Measurements from ENCODE around the gene GABPB2. TPM values are rescaled to one million over a fixed set of nuclear protein-coding genes. Genes with fewer than 3 reads are reported as not detected.

Gene GABPB2
- total and polyA plus RNA-seq, 4 donors = 6.9 to 22.2 (median 15.5) TPM

- Histone ChIP-seq H3K9me3 (ENCODE audit: control insufficient read depth, low read length) (no peaks in the 10 kb centered on the region), H3K4me1 (ENCODE audit: control insufficient read depth in 1 of 2, insufficient read depth in 2 of 2, low read length in 2 of 2) (no peaks in the 10 kb centered on the region), H3K36me3 (ENCODE audit: control insufficient read depth in 1 of 2, insufficient read depth in 2 of 2, low read length in 1 of 2) (peaks cover 0 to 1% of the 10 kb centered on the region in 2 donors), H3K4me3 (ENCODE audit: low read length in 2 of 2) (no peak overlapping the region), H3K27me3 (ENCODE audit: control insufficient read depth in 1 of 2, insufficient read depth in 2 of 2, low read length in 1 of 2) (no peaks in the 10 kb centered on the region), H3K27ac (ENCODE audit: low read depth in 1 of 2, low read length in 2 of 2) (no peak overlapping the region)
- intact Hi-C loops (cut with DNase I) = loop anchor here in 1 of 2 donors (5.0 kb wide), 1 partner anchor 61 kb away; no protein-coding TSS in a partner anchor
- ATAC-seq (ENCODE audit: low FRiP score) (no peak), DNase-seq (peak in 1 of 2 donors; percentile 21)
- 81 to 82% methylated on average over 5 of the region's 5 CpGs for WGBS, 2 donors
These were observed 87.8 kb downstream of the GABPB2 start for GRCh38 chr1:151158326-151158725.

GRCh38 chr1:151158751-151159251 is 88.2 kb downstream of the GABPB2 start:
- no peak for ATAC-seq (ENCODE audit: low FRiP score)
- intact Hi-C loops (cut with DNase I) = loop anchor here in 1 of 2 donors (5.0 kb wide), 1 partner anchor 62 kb away; no protein-coding TSS in a partner anchor
- DNase-seq = peak in 1 of 2 donors; percentile 70
- no peaks in the 10 kb centered on the region for H3K4me1 ChIP-seq (ENCODE audit: control insufficient read depth in 1 of 2, insufficient read depth in 2 of 2, low read length in 2 of 2)
- H3K4me3 ChIP-seq (ENCODE audit: low read length in 2 of 2) = no peak overlapping the region
- 87% methylated on average over 22 of the region's 22 CpGs for WGBS, 2 donors
- H3K27ac ChIP-seq (ENCODE audit: low read depth in 1 of 2, low read length in 2 of 2) = no peak overlapping the region
- no peaks in the 10 kb centered on the region for H3K9me3 ChIP-seq (ENCODE audit: control insufficient read depth, low read length)
- H3K36me3 ChIP-seq (ENCODE audit: control insufficient read depth in 1 of 2, insufficient read depth in 2 of 2, low read length in 1 of 2) = peaks cover 0 to 1% of the 10 kb centered on the region in 2 donors
- no peaks in the 10 kb centered on the region for H3K27me3 ChIP-seq (ENCODE audit: control insufficient read depth in 1 of 2, insufficient read depth in 2 of 2, low read length in 1 of 2)

- DNase-seq (peak in 1 of 2 donors; percentile 11), ATAC-seq (ENCODE audit: low FRiP score) (no peak)
- peaks cover 0 to 1% of the 10 kb centered on the region in 2 donors for H3K36me3 ChIP-seq (ENCODE audit: control insufficient read depth in 1 of 2, insufficient read depth in 2 of 2, low read length in 1 of 2)
- H3K4me1 ChIP-seq (ENCODE audit: control insufficient read depth in 1 of 2, insufficient read depth in 2 of 2, low read length in 2 of 2) = no peaks in the 10 kb centered on the region
- H3K27ac ChIP-seq (ENCODE audit: low read depth in 1 of 2, low read length in 2 of 2) = no peak overlapping the region
- H3K4me3 ChIP-seq (ENCODE audit: low read length in 2 of 2) = no peak overlapping the region
- H3K27me3 ChIP-seq (ENCODE audit: control insufficient read depth in 1 of 2, insufficient read depth in 2 of 2, low read length in 1 of 2) = no peaks in the 10 kb centered on the region
- H3K9me3 ChIP-seq (ENCODE audit: control insufficient read depth, low read length) = no peaks in the 10 kb centered on the region
- intact Hi-C loops (cut with DNase I) = loop anchor here in 1 of 2 donors (5.0 kb wide), 1 partner anchor 62 kb away; no protein-coding TSS in a partner anchor
These were observed 88.8 kb downstream of the GABPB2 start for GRCh38 chr1:151159373-151159772.

- H3K36me3 ChIP-seq (ENCODE audit: control insufficient read depth in 1 of 2, insufficient read depth in 2 of 2, low read length in 1 of 2) = peaks cover 0 to 1% of the 10 kb centered on the region in 2 donors
These were observed 94.2 kb downstream of the GABPB2 start for GRCh38 chr1:151164732-151165280.

GRCh38 chr1:151165281-151165737 is 94.7 kb downstream of the GABPB2 start:
- no peaks in the 10 kb centered on the region for H3K4me1 ChIP-seq (ENCODE audit: control insufficient read depth in 1 of 2, insufficient read depth in 2 of 2, low read length in 2 of 2)
- no peaks in the 10 kb centered on the region for H3K27me3 ChIP-seq (ENCODE audit: control insufficient read depth in 1 of 2, insufficient read depth in 2 of 2, low read length in 1 of 2)
- H3K27ac ChIP-seq (ENCODE audit: low read depth in 1 of 2, low read length in 2 of 2) = peak overlapping the region; percentile 45 to 78
- WGBS, 2 donors = 1 to 3% methylated on average over 15 of the region's 15 CpGs
- DNase-seq (peak; percentile 71 to 83), ATAC-seq (ENCODE audit: low FRiP score) (peak; percentile 82)
- H3K36me3 ChIP-seq (ENCODE audit: control insufficient read depth in 1 of 2, insufficient read depth in 2 of 2, low read length in 1 of 2) = peaks cover 0 to 1% of the 10 kb centered on the region in 2 donors
- intact Hi-C loops (cut with DNase I) = no loop called here
- peak overlapping the region; percentile 49 to 60 for H3K4me3 ChIP-seq (ENCODE audit: low read length in 2 of 2)
- no peaks in the 10 kb centered on the region for H3K9me3 ChIP-seq (ENCODE audit: control insufficient read depth, low read length)

More at GRCh38 chr1:151164732-151165280, 94.2 kb downstream of the GABPB2 start:
- H3K27ac ChIP-seq (ENCODE audit: low read depth in 1 of 2, low read length in 2 of 2) = peak overlapping the region; percentile 30 to 75
- peak overlapping the region; percentile 49 to 60 for H3K4me3 ChIP-seq (ENCODE audit: low read length in 2 of 2)
- H3K4me1 ChIP-seq (ENCODE audit: control insufficient read depth in 1 of 2, insufficient read depth in 2 of 2, low read length in 2 of 2) = no peaks in the 10 kb centered on the region
- peak in 1 of 2 donors; percentile 55 for DNase-seq
- H3K27me3 ChIP-seq (ENCODE audit: control insufficient read depth in 1 of 2, insufficient read depth in 2 of 2, low read length in 1 of 2) = no peaks in the 10 kb centered on the region
- 5 to 7% methylated on average over 11 of the region's 11 CpGs for WGBS, 2 donors
- peak; percentile 54 for ATAC-seq (ENCODE audit: low FRiP score)
- H3K9me3 ChIP-seq (ENCODE audit: control insufficient read depth, low read length) = no peaks in the 10 kb centered on the region
- intact Hi-C loops (cut with DNase I) = no loop called here

GRCh38 chr1:151165738-151166504 is 95.4 kb downstream of the GABPB2 start, which contains the start of the genes LYSMD1 and SCNM1:
Gene LYSMD1 (minus strand): TSS chr1:151165902. CDS start chr1:151165258, 644 bp downstream.
Gene SCNM1 (plus strand): TSS chr1:151166144. CDS start chr1:151166153, 9 bp downstream.
- Histone ChIP-seq H3K9me3 (ENCODE audit: control insufficient read depth, low read length) (no peaks in the 10 kb centered on the region), H3K4me1 (ENCODE audit: control insufficient read depth in 1 of 2, insufficient read depth in 2 of 2, low read length in 2 of 2) (no peaks in the 10 kb centered on the region), H3K36me3 (ENCODE audit: control insufficient read depth in 1 of 2, insufficient read depth in 2 of 2, low read length in 1 of 2) (peaks cover 0 to 1% of the 10 kb centered on the region in 2 donors), H3K4me3 (ENCODE audit: low read length in 2 of 2) (peak within 1 kb of the TSS; percentile 72 to 90), H3K27me3 (ENCODE audit: control insufficient read depth in 1 of 2, insufficient read depth in 2 of 2, low read length in 1 of 2) (no peaks in the 10 kb centered on the region), H3K27ac (ENCODE audit: low read depth in 1 of 2, low read length in 2 of 2) (peak within 1 kb of the TSS; percentile 45 to 78)
- peak; percentile 96 for ATAC-seq (ENCODE audit: low FRiP score)
- intact Hi-C loops (cut with DNase I) = no loop called here
- 0% methylated on average over 38 of the region's 38 CpGs for WGBS, 2 donors
- peak; percentile 98 for DNase-seq

- 1 to 3% methylated on average over 15 of the region's 15 CpGs for WGBS, 2 donors
- Histone ChIP-seq H3K9me3 (ENCODE audit: control insufficient read depth, low read length) (no peaks in the 10 kb centered on the region), H3K27me3 (ENCODE audit: control insufficient read depth in 1 of 2, insufficient read depth in 2 of 2, low read length in 1 of 2) (no peaks in the 10 kb centered on the region), H3K36me3 (ENCODE audit: control insufficient read depth in 1 of 2, insufficient read depth in 2 of 2, low read length in 1 of 2) (peaks cover 0 to 1% of the 10 kb centered on the region in 2 donors), H3K4me3 (ENCODE audit: low read length in 2 of 2) (peak overlapping the region; percentile 72 to 90), H3K4me1 (ENCODE audit: control insufficient read depth in 1 of 2, insufficient read depth in 2 of 2, low read length in 2 of 2) (no peaks in the 10 kb centered on the region), H3K27ac (ENCODE audit: low read depth in 1 of 2, low read length in 2 of 2) (peak overlapping the region in 1 of 2 donors; percentile 39)
- ATAC-seq (ENCODE audit: low FRiP score) (no peak), DNase-seq (peak in 1 of 2 donors; percentile 64)
- intact Hi-C loops (cut with DNase I) = no loop called here
These were observed 96.0 kb downstream of the GABPB2 start for GRCh38 chr1:151166505-151166956.

- Histone ChIP-seq H3K27me3 (ENCODE audit: control insufficient read depth in 1 of 2, insufficient read depth in 2 of 2, low read length in 1 of 2) (no peaks in the 10 kb centered on the region), H3K4me1 (ENCODE audit: control insufficient read depth in 1 of 2, insufficient read depth in 2 of 2, low read length in 2 of 2) (no peaks in the 10 kb centered on the region), H3K9me3 (ENCODE audit: control insufficient read depth, low read length) (no peaks in the 10 kb centered on the region), H3K27ac (ENCODE audit: low read depth in 1 of 2, low read length in 2 of 2) (no peak overlapping the region), H3K4me3 (ENCODE audit: low read length in 2 of 2) (no peak overlapping the region), H3K36me3 (ENCODE audit: control insufficient read depth in 1 of 2, insufficient read depth in 2 of 2, low read length in 1 of 2) (no peaks in the 10 kb centered on the region)
- 85 to 86% methylated on average over 6 of the region's 6 CpGs for WGBS, 2 donors
- no peak for ATAC-seq (ENCODE audit: low FRiP score)
- DNase-seq = peak in 1 of 2 donors; percentile 33
- intact Hi-C loops (cut with DNase I) = no loop called here
These were observed 96.6 kb downstream of the GABPB2 start for GRCh38 chr1:151167116-151167515.

All from aorta (tissue), 5 donors.